H9 (cell line): Measurements from ENCODE around the gene MYRF. TPM values are rescaled to one million over a fixed set of nuclear protein-coding genes. Genes with fewer than 3 reads are reported as not detected.

ENCODE experiments used
- DNase-seq: peaks from one replicate; pipeline ENCODE4 v3.0.0-alpha.2; 2017
- H2AFZ ChIP-seq: one replicate; pipeline ENCODE4 v1.6.1; 2013; ENCODE audit warnings: mild to moderate bottlenecking, low read length, control low read depth, moderate library complexity
- H2AK5ac ChIP-seq: 2 replicates; pipeline ENCODE4 v1.6.1; 2013; ENCODE audit warnings: low read length, control low read depth, mixed read lengths; ENCODE audit not compliant: insufficient read length
- H2BK120ac ChIP-seq: one replicate; pipeline ENCODE4 v1.6.1; 2013; ENCODE audit warnings: low read depth, mild to moderate bottlenecking, low read length, control low read depth, inconsistent platforms; ENCODE audit not compliant: poor library complexity, severe bottlenecking
- H2BK12ac ChIP-seq: 2 replicates; pipeline ENCODE4 v1.6.1; 2013; ENCODE audit warnings: low read length, control low read depth, mixed read lengths, low read depth; ENCODE audit not compliant: insufficient read length
- H2BK15ac ChIP-seq: 2 replicates; pipeline ENCODE4 v1.6.1; 2013; ENCODE audit warnings: low read depth, low read length, control low read depth
- H2BK20ac ChIP-seq: one replicate; pipeline ENCODE4 v1.6.1; 2013; ENCODE audit warnings: low read depth, mild to moderate bottlenecking, low read length, control low read depth, inconsistent platforms; ENCODE audit not compliant: poor library complexity, severe bottlenecking
- H2BK5ac ChIP-seq: 2 replicates; pipeline ENCODE4 v1.6.1; 2013; ENCODE audit warnings: low read length, control low read depth, mixed read lengths; ENCODE audit not compliant: insufficient read length
- H3K14ac ChIP-seq: 2 replicates; pipeline ENCODE4 v1.6.1; 2013; ENCODE audit warnings: low read length, control low read depth; ENCODE audit not compliant: insufficient read depth
- H3K18ac ChIP-seq: 2 replicates; pipeline ENCODE4 v1.6.1; 2013; ENCODE audit warnings: low read depth, mild to moderate bottlenecking, mixed read lengths, low read length, control low read depth; ENCODE audit not compliant: insufficient read length
- H3K23ac ChIP-seq: 2 replicates; pipeline ENCODE4 v1.6.1; 2013; ENCODE audit warnings: low read length, control low read depth, mixed read lengths, low read depth; ENCODE audit not compliant: insufficient read length
- H3K23me2 ChIP-seq: 2 replicates; pipeline ENCODE4 v1.6.1; 2013; ENCODE audit warnings: low read depth, mild to moderate bottlenecking, mixed read lengths, low read length, control low read depth; ENCODE audit not compliant: insufficient read length, poor library complexity, severe bottlenecking
- H3K27ac ChIP-seq: 2 replicates; pipeline ENCODE4 v1.5.1; 2013; ENCODE audit warnings: low read length, control low read depth, mixed read lengths, low read depth; ENCODE audit not compliant: insufficient read length
- H3K27me3 ChIP-seq: 2 replicates; pipeline ENCODE4 v1.6.1; 2013; ENCODE audit warnings: low read length, control low read depth, inconsistent platforms; ENCODE audit not compliant: insufficient read depth
- H3K4ac ChIP-seq: 2 replicates; pipeline ENCODE4 v1.6.1; 2013; ENCODE audit warnings: low read depth, mild to moderate bottlenecking, control low read depth, inconsistent platforms, low read length, moderate library complexity
- H3K4me1 ChIP-seq: 2 replicates; pipeline ENCODE4 v1.6.1; 2013; ENCODE audit warnings: low read length, control low read depth, inconsistent platforms; ENCODE audit not compliant: insufficient read depth
- H3K4me2 ChIP-seq: 2 replicates; pipeline ENCODE4 v1.6.1; 2013; ENCODE audit warnings: low read length, control low read depth, mixed read lengths; ENCODE audit not compliant: insufficient read length, insufficient read depth
- H3K56ac ChIP-seq: 2 replicates; pipeline ENCODE4 v1.6.1; 2013; ENCODE audit warnings: low read depth, mild to moderate bottlenecking, mixed read lengths, low read length, control low read depth; ENCODE audit not compliant: insufficient read length
- H3K79me1 ChIP-seq: 2 replicates; pipeline ENCODE4 v1.6.1; 2013; ENCODE audit warnings: low read depth, mild to moderate bottlenecking, moderate library complexity, low read length, control low read depth, inconsistent platforms; ENCODE audit not compliant: insufficient read depth, poor library complexity, severe bottlenecking
- H3K79me2 ChIP-seq: 2 replicates; pipeline ENCODE4 v1.6.1; 2013; ENCODE audit warnings: low read length, control low read depth, inconsistent platforms; ENCODE audit not compliant: insufficient read depth
- H3K9ac ChIP-seq: 2 replicates; pipeline ENCODE4 v1.6.1; 2013; ENCODE audit warnings: low read length, control low read depth, mixed read lengths; ENCODE audit not compliant: insufficient read length; ENCODE audit errors: extremely low read depth
- H3K9me3 ChIP-seq: one replicate; pipeline ENCODE4 v1.6.1; 2013; ENCODE audit warnings: low read depth, low read length, inconsistent platforms; ENCODE audit not compliant: control insufficient read depth
- H3T11ph ChIP-seq: one replicate; pipeline ENCODE4 v1.6.1; 2013; ENCODE audit warnings: mild to moderate bottlenecking, low read length, control low read depth, inconsistent platforms
- H4K20me1 ChIP-seq: one replicate; pipeline ENCODE4 v1.6.1; 2013; ENCODE audit not compliant: control insufficient read depth, insufficient read length, insufficient read depth
- H4K5ac ChIP-seq: 2 replicates; pipeline ENCODE4 v1.6.1; 2013; ENCODE audit warnings: low read depth, mild to moderate bottlenecking, mixed read lengths, low read length, control low read depth; ENCODE audit not compliant: insufficient read length
- H4K8ac ChIP-seq: replicated peaks from 2 replicates; pipeline ENCODE4 v1.6.1; 2013; ENCODE audit warnings: low read length, control low read depth, mixed read lengths, low read depth; ENCODE audit not compliant: insufficient read length
- H4K91ac ChIP-seq: 2 replicates; pipeline ENCODE4 v1.6.1; 2013; ENCODE audit warnings: low read depth, mild to moderate bottlenecking, moderate library complexity, mixed read lengths, low read length, control low read depth; ENCODE audit not compliant: insufficient read length
- H3K27ac Mint-ChIP-seq, 3 experiments: 2 replicates in 2 of 3; 3 replicates in 1 of 3; pipeline ENCODE4 v1.8.0; 2020 to 2021; ENCODE audit warnings: mixed read lengths in 3 of 3, mild to moderate bottlenecking in 1 of 3, moderate library complexity in 1 of 3
- H3K27me3 Mint-ChIP-seq: 2 replicates; pipeline ENCODE4 v1.8.0; 2021; ENCODE audit warnings: low read depth, mild to moderate bottlenecking, moderate library complexity, mixed read lengths
- H3K36me3 Mint-ChIP-seq, 3 experiments: 2 replicates in 2 of 3; 3 replicates in 1 of 3; pipeline ENCODE4 v1.8.0; 2020 to 2021; ENCODE audit warnings: low read depth in 3 of 3, mixed read lengths in 3 of 3; ENCODE audit not compliant: insufficient read depth in 1 of 3
- H3K4me1 Mint-ChIP-seq, 2 experiments: 2 replicates each; pipeline ENCODE4 v1.8.0; 2020; ENCODE audit warnings: mixed read lengths in 2 of 2
- H3K4me3 Mint-ChIP-seq, 2 experiments: 2 replicates in 1 of 2; 3 replicates in 1 of 2; pipeline ENCODE4 v1.8.0; 2020 to 2021; ENCODE audit warnings: mild to moderate bottlenecking in 2 of 2, mixed read lengths in 2 of 2, moderate library complexity in 1 of 2
- H3K9me3 Mint-ChIP-seq, 2 experiments: 2 replicates in 1 of 2; 3 replicates in 1 of 2; pipeline ENCODE4 v1.8.0; 2020; ENCODE audit warnings: mild to moderate bottlenecking in 2 of 2, mixed read lengths in 2 of 2, moderate library complexity in 1 of 2
- CTCF ChIP-seq: fragments of 200-600 bp; sonication (generic); conservative IDR thresholded peaks from 3 replicates; pipeline ENCODE4 v1.8.0; 2021; ENCODE audit warnings: antibody characterized with exemption, mild to moderate bottlenecking
- WGBS: extraction: QIAGEN DNeasy Blood & Tissue Kit; methylation state at CpG from one replicate; pipeline ENCODE4 v1.1.7; 2013; ENCODE audit warnings: missing lambda C conversion rate, low lambda C conversion rate, mixed read lengths; ENCODE audit not compliant: insufficient read length; ENCODE audit errors: extremely low coverage; 5-methylcytosine and 5-hydroxymethylcytosine counted together
- total RNA-seq: library from RNA; stranded (reverse); gene quantifications from 2 replicates; pipeline ENCODE4 v1.2.1, GENCODE V29; 2021

Gene MYRF
- total RNA-seq, 1 experiment from 2014 or later = 13.9 TPM

- H3K79me2 ChIP-seq = no peaks in the 10 kb centered on the region
- no peak overlapping the region for H2AK5ac ChIP-seq
- H3K27ac ChIP-seq = no peak overlapping the region
- H3K9me3 Mint-ChIP-seq = no peaks in the 10 kb centered on the region
- no peaks in the 10 kb centered on the region for H4K20me1 ChIP-seq
- H4K8ac ChIP-seq = no peak overlapping the region
- H3K36me3 Mint-ChIP-seq = no peaks in the 10 kb centered on the region
- H3K4me2 ChIP-seq = no peak overlapping the region
- no peaks in the 10 kb centered on the region for H3K27me3 Mint-ChIP-seq
- H2BK120ac ChIP-seq = no peak overlapping the region
- H3K23ac ChIP-seq = no peak overlapping the region
- no peak overlapping the region for H2BK20ac ChIP-seq
- no peak overlapping the region for H2BK5ac ChIP-seq
- H3K4me1 ChIP-seq = peaks cover 5% of the 10 kb centered on the region; the same call in 1 of the 2 replicates
- H3K27me3 ChIP-seq = no peaks in the 10 kb centered on the region
- no peak overlapping the region for H3K4me3 Mint-ChIP-seq
- no peak overlapping the region for H3K18ac ChIP-seq
- no peak overlapping the region for H2AFZ ChIP-seq
- no peak overlapping the region for H3K56ac ChIP-seq
- H3K27ac Mint-ChIP-seq = no peak overlapping the region; a peak in 1 of 7 replicates
- H2BK12ac ChIP-seq = no peak overlapping the region
- H3K9ac ChIP-seq = no peak overlapping the region
- no peaks in the 10 kb centered on the region for H3K23me2 ChIP-seq
- no peaks in the 10 kb centered on the region for H3K79me1 ChIP-seq
- H3T11ph ChIP-seq = no peak overlapping the region
- H3K4ac ChIP-seq = no peak overlapping the region
- no peaks in the 10 kb centered on the region for H3K9me3 ChIP-seq
- H2BK15ac ChIP-seq = no peak overlapping the region
- no peak overlapping the region for H3K14ac ChIP-seq
- TF ChIP-seq CTCF = no peak
- H4K91ac ChIP-seq = no peak overlapping the region
- H3K4me1 Mint-ChIP-seq = peaks cover 40 to 51% of the 10 kb centered on the region in 2 experiments
- WGBS = no CpG with 5 or more reads among the region's 12 CpGs
- no peak for DNase-seq
- no peak overlapping the region for H4K5ac ChIP-seq
Measured at GRCh38 chr11:61712314-61712713, 40.1 kb upstream of the MYRF start.
